HL-60 (cell line): Measurements from ENCODE around the gene MRPL2.

ENCODE experiments used
- GABPA ChIP-seq: IDR thresholded peaks from 2 replicates; pipeline ENCODE4 v1.6.1; 2012; ENCODE audit warnings: low read depth
- POLR2AphosphoS5 ChIP-seq: IDR thresholded peaks from 2 replicates; pipeline ENCODE4 v1.6.1; 2012; ENCODE audit warnings: low read depth
- SPI1 ChIP-seq: IDR thresholded peaks from 2 replicates; pipeline ENCODE4 v1.6.1; 2012; ENCODE audit warnings: low read depth, mild to moderate bottlenecking, borderline replicate concordance
- TF ChIP-seq, protein P1 (sequence below): IDR thresholded peaks from one replicate; pipeline ENCODE4 v1.5.1; 2011; ENCODE audit warnings: low read length, control low read depth, inconsistent platforms; ENCODE audit not compliant: insufficient read depth
- TF ChIP-seq, protein P2 (sequence below): IDR thresholded peaks from 2 replicates; pipeline ENCODE4 v1.6.1; 2012; ENCODE audit warnings: low read depth; ENCODE audit not compliant: insufficient replicate concordance

- TF ChIP-seq, protein P1, sequence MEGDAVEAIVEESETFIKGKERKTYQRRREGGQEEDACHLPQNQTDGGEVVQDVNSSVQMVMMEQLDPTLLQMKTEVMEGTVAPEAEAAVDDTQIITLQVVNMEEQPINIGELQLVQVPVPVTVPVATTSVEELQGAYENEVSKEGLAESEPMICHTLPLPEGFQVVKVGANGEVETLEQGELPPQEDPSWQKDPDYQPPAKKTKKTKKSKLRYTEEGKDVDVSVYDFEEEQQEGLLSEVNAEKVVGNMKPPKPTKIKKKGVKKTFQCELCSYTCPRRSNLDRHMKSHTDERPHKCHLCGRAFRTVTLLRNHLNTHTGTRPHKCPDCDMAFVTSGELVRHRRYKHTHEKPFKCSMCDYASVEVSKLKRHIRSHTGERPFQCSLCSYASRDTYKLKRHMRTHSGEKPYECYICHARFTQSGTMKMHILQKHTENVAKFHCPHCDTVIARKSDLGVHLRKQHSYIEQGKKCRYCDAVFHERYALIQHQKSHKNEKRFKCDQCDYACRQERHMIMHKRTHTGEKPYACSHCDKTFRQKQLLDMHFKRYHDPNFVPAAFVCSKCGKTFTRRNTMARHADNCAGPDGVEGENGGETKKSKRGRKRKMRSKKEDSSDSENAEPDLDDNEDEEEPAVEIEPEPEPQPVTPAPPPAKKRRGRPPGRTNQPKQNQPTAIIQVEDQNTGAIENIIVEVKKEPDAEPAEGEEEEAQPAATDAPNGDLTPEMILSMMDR: no peak
- TF ChIP-seq GABPA (no peak), POLR2AphosphoS5 (no peak), SPI1 (no peak)
- TF ChIP-seq, protein P2, sequence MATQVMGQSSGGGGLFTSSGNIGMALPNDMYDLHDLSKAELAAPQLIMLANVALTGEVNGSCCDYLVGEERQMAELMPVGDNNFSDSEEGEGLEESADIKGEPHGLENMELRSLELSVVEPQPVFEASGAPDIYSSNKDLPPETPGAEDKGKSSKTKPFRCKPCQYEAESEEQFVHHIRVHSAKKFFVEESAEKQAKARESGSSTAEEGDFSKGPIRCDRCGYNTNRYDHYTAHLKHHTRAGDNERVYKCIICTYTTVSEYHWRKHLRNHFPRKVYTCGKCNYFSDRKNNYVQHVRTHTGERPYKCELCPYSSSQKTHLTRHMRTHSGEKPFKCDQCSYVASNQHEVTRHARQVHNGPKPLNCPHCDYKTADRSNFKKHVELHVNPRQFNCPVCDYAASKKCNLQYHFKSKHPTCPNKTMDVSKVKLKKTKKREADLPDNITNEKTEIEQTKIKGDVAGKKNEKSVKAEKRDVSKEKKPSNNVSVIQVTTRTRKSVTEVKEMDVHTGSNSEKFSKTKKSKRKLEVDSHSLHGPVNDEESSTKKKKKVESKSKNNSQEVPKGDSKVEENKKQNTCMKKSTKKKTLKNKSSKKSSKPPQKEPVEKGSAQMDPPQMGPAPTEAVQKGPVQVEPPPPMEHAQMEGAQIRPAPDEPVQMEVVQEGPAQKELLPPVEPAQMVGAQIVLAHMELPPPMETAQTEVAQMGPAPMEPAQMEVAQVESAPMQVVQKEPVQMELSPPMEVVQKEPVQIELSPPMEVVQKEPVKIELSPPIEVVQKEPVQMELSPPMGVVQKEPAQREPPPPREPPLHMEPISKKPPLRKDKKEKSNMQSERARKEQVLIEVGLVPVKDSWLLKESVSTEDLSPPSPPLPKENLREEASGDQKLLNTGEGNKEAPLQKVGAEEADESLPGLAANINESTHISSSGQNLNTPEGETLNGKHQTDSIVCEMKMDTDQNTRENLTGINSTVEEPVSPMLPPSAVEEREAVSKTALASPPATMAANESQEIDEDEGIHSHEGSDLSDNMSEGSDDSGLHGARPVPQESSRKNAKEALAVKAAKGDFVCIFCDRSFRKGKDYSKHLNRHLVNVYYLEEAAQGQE: no peak
Observed at GRCh38 chr6:43077981-43078511, 18.8 kb upstream of the MRPL2 start.
